ENCODE data around the gene ARID5A.

ARID5A gene

DNA sequence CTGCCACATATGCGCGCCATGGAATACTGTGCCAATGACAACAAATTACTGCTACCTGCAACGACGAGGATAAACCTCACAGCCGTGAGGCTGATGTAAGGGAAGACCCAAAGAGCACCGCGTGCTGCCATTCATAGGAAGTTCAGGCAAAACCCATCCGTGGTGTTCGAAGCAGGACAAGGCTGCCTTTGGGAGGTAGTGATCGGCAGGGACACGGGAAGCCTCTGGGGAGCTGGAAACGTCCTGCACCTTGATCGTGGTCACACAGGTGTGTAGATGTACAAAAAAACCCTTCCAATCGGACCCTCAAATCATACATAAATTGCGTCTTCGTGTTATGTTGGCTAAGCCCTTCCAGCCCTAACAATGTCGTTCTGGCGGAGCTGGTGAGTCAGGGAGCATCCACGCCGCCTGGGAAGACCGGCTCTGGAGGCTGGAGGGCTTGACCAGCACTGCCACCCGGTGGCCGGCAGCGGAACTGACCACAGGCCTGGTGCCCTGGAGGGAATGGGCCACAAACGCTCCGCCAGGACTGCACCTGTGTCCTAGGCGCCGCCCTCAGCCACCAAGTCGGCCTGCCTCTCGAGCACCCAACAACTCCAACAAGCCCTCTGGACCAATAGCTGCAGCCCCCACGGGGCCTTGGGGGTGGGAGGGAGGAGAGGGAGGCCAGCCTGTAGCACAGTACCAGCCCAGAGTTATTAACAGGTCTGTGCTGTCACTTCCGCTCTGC, 27.3 kb upstream of the ARID5A start:
- no peak overlapping the region for H3K27ac ChIP-seq
- TF ChIP-seq, protein P1, sequence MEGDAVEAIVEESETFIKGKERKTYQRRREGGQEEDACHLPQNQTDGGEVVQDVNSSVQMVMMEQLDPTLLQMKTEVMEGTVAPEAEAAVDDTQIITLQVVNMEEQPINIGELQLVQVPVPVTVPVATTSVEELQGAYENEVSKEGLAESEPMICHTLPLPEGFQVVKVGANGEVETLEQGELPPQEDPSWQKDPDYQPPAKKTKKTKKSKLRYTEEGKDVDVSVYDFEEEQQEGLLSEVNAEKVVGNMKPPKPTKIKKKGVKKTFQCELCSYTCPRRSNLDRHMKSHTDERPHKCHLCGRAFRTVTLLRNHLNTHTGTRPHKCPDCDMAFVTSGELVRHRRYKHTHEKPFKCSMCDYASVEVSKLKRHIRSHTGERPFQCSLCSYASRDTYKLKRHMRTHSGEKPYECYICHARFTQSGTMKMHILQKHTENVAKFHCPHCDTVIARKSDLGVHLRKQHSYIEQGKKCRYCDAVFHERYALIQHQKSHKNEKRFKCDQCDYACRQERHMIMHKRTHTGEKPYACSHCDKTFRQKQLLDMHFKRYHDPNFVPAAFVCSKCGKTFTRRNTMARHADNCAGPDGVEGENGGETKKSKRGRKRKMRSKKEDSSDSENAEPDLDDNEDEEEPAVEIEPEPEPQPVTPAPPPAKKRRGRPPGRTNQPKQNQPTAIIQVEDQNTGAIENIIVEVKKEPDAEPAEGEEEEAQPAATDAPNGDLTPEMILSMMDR (conservative IDR thresholded peaks at IDR 0.05) = peak; percentile 92
- no peak for TF ChIP-seq ZFX (IDR thresholded peaks at IDR 0.05)

GRCh38 chr2:96509847-96510230, 26.7 kb upstream of the ARID5A start:
- TF ChIP-seq, protein P1 (conservative IDR thresholded peaks at IDR 0.05) = no peak
- TF ChIP-seq ZFX (IDR thresholded peaks at IDR 0.05) = no peak
- no peak overlapping the region for H3K27ac ChIP-seq

DNA sequence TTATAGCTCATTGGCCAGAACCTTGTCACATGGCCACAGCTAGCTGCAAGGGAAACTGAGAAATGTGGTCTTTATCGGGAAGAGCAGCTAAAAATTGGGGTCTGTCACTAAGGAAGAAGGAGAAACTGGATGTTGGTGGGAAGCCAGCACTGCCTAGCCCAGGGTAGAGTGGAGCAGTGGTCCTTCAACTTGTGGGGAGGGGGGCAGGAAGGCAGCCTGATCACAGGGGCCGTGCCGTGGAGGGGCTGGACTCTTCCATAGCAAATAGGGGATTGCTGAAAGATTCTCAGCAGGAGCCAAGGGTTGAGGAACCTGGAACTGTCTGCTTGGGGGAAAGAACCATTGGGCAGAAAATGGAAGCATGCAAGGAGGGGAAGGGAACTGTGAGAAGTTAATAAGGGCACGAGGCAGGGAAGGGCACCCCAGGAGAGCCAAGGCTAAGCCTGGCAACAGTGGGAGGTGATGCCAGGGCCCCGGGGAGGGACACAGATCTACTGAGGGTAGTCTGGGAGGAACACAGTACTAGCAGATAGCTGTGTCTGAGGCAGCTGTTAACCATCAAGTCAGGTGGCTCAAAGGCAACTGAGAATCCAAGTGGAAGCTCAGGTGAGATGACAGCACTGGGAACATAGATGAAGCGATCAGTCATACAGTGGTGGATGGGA, 25.5 kb upstream of the ARID5A start:
- H3K27ac ChIP-seq = no peak overlapping the region
- TF ChIP-seq, protein P1 (conservative IDR thresholded peaks at IDR 0.05) = no peak
- TF ChIP-seq ZFX (IDR thresholded peaks at IDR 0.05) = no peak

GRCh38 chr2:96511851-96512250, 24.7 kb upstream of the ARID5A start:
- TF ChIP-seq ZFX (IDR thresholded peaks at IDR 0.05) = no peak
- TF ChIP-seq, protein P1 (conservative IDR thresholded peaks at IDR 0.05) = no peak
- no peak overlapping the region for H3K27ac ChIP-seq

DNA sequence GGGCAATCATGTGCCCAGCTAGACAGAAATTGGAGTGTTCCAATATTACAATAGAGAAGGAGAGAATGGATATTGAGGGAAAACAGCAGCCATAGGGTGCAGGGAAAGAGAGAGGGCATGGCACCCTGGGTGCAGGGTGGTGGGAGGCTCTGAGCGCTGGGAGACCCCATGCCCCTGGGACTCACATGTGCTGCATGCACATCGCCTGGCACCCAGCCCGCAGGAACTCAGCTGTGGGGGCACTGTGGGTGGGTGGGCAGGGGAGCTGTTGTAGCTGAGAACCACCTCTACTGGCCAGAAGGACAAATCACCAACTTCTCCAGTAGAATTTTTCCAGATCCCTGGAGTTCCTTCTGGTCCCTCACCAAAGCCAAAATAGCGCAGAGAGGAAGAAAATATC, 24.2 kb upstream of the ARID5A start:
- H3K27ac ChIP-seq = no peak overlapping the region
- TF ChIP-seq ZFX (IDR thresholded peaks at IDR 0.05) = no peak
- TF ChIP-seq, protein P1 (conservative IDR thresholded peaks at IDR 0.05) = no peak

- no peak overlapping the region for H3K27ac ChIP-seq
- TF ChIP-seq, protein P1 (conservative IDR thresholded peaks at IDR 0.05) = no peak
- TF ChIP-seq ZFX (IDR thresholded peaks at IDR 0.05) = no peak
Measured at GRCh38 chr2:96514521-96514920, 22.0 kb upstream of the ARID5A start.

DNA sequence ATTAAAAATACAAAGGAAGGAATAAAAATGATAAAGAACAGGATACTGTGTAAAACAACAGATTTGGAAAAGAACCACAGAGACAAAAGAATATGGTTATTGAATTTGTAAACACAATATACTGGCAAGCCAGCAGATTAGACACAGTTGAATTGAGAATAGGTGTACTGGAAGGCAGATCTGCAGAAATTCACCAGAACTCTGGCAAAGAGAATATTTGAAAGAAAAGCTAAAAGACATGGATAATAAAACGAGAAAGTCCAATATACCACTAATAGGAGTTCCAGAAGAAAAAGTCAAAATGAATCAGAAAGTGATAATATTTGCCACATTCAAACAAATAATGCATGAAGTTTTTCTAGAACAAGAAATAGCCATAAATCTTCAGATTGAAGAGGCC, 19.5 kb upstream of the ARID5A start:
- TF ChIP-seq, protein P1 (conservative IDR thresholded peaks at IDR 0.05) = no peak
- no peak for TF ChIP-seq ZFX (IDR thresholded peaks at IDR 0.05)
- H3K27ac ChIP-seq = no peak overlapping the region

Data from C4-2B (cell line).